ENCODE data around the gene KRTAP5-9. TPM values are rescaled to one million over a fixed set of nuclear protein-coding genes. Genes with fewer than 3 reads are reported as not detected.
"Not testable (repeated sequence)": the region's sequence is repeated elsewhere in the genome, so short reads cannot be mapped to it uniquely, and the experiment has no call there.

KRTAP5-9 gene
- polyA plus RNA-seq, 3 donors, result 0.30 to 0.59 (median 0.31) TPM

- DNase-seq (ENCODE audit: extremely low read depth in 1 of 11, low read depth in 9 of 11, low spot score in 4 of 11), result no peak
These were observed 3.5 kb downstream of the KRTAP5-9 start for GRCh38 chr11:71551711-71552110.

GRCh38 chr11:71554996-71555395 lies 6.8 kb downstream of the KRTAP5-9 start:
- no peak for DNase-seq (ENCODE audit: extremely low read depth in 1 of 11, low read depth in 9 of 11, low spot score in 4 of 11)

GRCh38 chr11:71555508-71555907 lies 7.3 kb downstream of the KRTAP5-9 start:
- no peak for DNase-seq (ENCODE audit: extremely low read depth in 1 of 11, low read depth in 9 of 11, low spot score in 4 of 11)

GRCh38 chr11:71556018-71556417 lies 7.8 kb downstream of the KRTAP5-9 start:
- no peak for DNase-seq (ENCODE audit: extremely low read depth in 1 of 11, low read depth in 9 of 11, low spot score in 4 of 11)

GRCh38 chr11:71557257-71557656 lies 9.0 kb downstream of the KRTAP5-9 start:
- no peak for DNase-seq (ENCODE audit: extremely low read depth in 1 of 11, low read depth in 9 of 11, low spot score in 4 of 11)

GRCh38 chr11:71558996-71559395 lies 10.8 kb downstream of the KRTAP5-9 start:
- no peak for DNase-seq (ENCODE audit: extremely low read depth in 1 of 11, low read depth in 9 of 11, low spot score in 4 of 11)

- DNase-seq (ENCODE audit: extremely low read depth in 1 of 11, low read depth in 9 of 11, low spot score in 4 of 11), result no peak
These were observed 13.9 kb downstream of the KRTAP5-9 start for GRCh38 chr11:71562120-71562519.

GRCh38 chr11:71563406-71563805 lies 15.2 kb downstream of the KRTAP5-9 start:
- no peak for DNase-seq (ENCODE audit: extremely low read depth in 1 of 11, low read depth in 9 of 11, low spot score in 4 of 11)

GRCh38 chr11:71564430-71564829 lies 16.2 kb downstream of the KRTAP5-9 start:
- no peak for DNase-seq (ENCODE audit: extremely low read depth in 1 of 11, low read depth in 9 of 11, low spot score in 4 of 11)

- DNase-seq (ENCODE audit: extremely low read depth in 1 of 11, low read depth in 9 of 11, low spot score in 4 of 11), result no peak
These were observed 17.0 kb downstream of the KRTAP5-9 start, which contains the start of gene KRTAP5-10 for GRCh38 chr11:71565263-71565662. Gene KRTAP5-10 (plus strand): TSS chr11:71565563. CDS start chr11:71565588, 25 bp downstream.

GRCh38 chr11:71566081-71566620 lies 17.9 kb downstream of the KRTAP5-9 start:
- DNase-seq (ENCODE audit: extremely low read depth in 1 of 11, low read depth in 9 of 11, low spot score in 4 of 11), result no peak

- DNase-seq (ENCODE audit: extremely low read depth in 1 of 11, low read depth in 9 of 11, low spot score in 4 of 11), result not testable (repeated sequence)
These were observed 18.7 kb downstream of the KRTAP5-9 start for GRCh38 chr11:71566626-71567599.

- DNase-seq (ENCODE audit: extremely low read depth in 1 of 11, low read depth in 9 of 11, low spot score in 4 of 11), result not testable (repeated sequence)
These were observed 19.4 kb downstream of the KRTAP5-9 start for GRCh38 chr11:71567633-71568032.

GRCh38 chr11:71568704-71569349 lies 20.6 kb downstream of the KRTAP5-9 start:
- DNase-seq (ENCODE audit: extremely low read depth in 1 of 11, low read depth in 9 of 11, low spot score in 4 of 11), result peak in 4 of 11 donors; percentile 24 to 42 (median 33)

- DNase-seq (ENCODE audit: extremely low read depth in 1 of 11, low read depth in 9 of 11, low spot score in 4 of 11), result not testable (repeated sequence)
These were observed 23.1 kb downstream of the KRTAP5-9 start for GRCh38 chr11:71571101-71571850.

- DNase-seq (ENCODE audit: extremely low read depth in 1 of 11, low read depth in 9 of 11, low spot score in 4 of 11), result no peak
These were observed 24.6 kb downstream of the KRTAP5-9 start for GRCh38 chr11:71572811-71573210.

GRCh38 chr11:71574418-71574817 lies 26.2 kb downstream of the KRTAP5-9 start:
- no peak for DNase-seq (ENCODE audit: extremely low read depth in 1 of 11, low read depth in 9 of 11, low spot score in 4 of 11)

- DNase-seq (ENCODE audit: extremely low read depth in 1 of 11, low read depth in 9 of 11, low spot score in 4 of 11), result no peak
These were observed 27.7 kb downstream of the KRTAP5-9 start for GRCh38 chr11:71575723-71576424.
